ENCODE results near the gene LDLRAP1.

The LDLRAP1 gene

GRCh38 chr1:25564777-25565574 lies 21.6 kb downstream of the LDLRAP1 start:
- ChIA-PET POLR2A (no interaction called here), CTCF (interaction anchor here (0.8 to 1.4 kb wide), 2 partner anchors 8 to 12 kb away, joined by 3 to 4 read pairs; no protein-coding TSS in a partner anchor)
- TF ChIP-seq CTCF (IDR thresholded peaks at IDR 0.05; ENCODE audit: control extremely low read depth, extremely low read depth, low read depth, missing control alignments), result no peak
- DNase-seq (ENCODE audit: extremely low spot score), result no peak

GRCh38 chr1:25565626-25566025 lies 22.2 kb downstream of the LDLRAP1 start:
- TF ChIP-seq CTCF (IDR thresholded peaks at IDR 0.05; ENCODE audit: control extremely low read depth, extremely low read depth, low read depth, missing control alignments), result no peak
- ChIA-PET CTCF (interaction anchor here (0.5 to 1.4 kb wide), 2 partner anchors 8 to 46 kb away, joined by 3 to 4 read pairs; no protein-coding TSS in a partner anchor), POLR2A (no interaction called here)
- no peak for DNase-seq (ENCODE audit: extremely low spot score)

- TF ChIP-seq CTCF (IDR thresholded peaks at IDR 0.05; ENCODE audit: control extremely low read depth, extremely low read depth, low read depth, missing control alignments), result no peak
- CTCF ChIA-PET, result no interaction called here
- POLR2A ChIA-PET, result no interaction called here
- DNase-seq (ENCODE audit: extremely low spot score), result no peak
These were observed 22.8 kb downstream of the LDLRAP1 start for GRCh38 chr1:25566176-25566729.

- ChIA-PET POLR2A (no interaction called here), CTCF (interaction anchor here (1.5 kb wide), 1 partner anchor 44 kb away, joined by 4 read pairs; no protein-coding TSS in a partner anchor)
- DNase-seq (ENCODE audit: extremely low spot score), result no peak
- TF ChIP-seq CTCF (IDR thresholded peaks at IDR 0.05; ENCODE audit: control extremely low read depth, extremely low read depth, low read depth, missing control alignments), result no peak
These were observed 23.4 kb downstream of the LDLRAP1 start for GRCh38 chr1:25566730-25567341.

GRCh38 chr1:25567710-25568089 lies 24.3 kb downstream of the LDLRAP1 start:
- no peak for DNase-seq (ENCODE audit: extremely low spot score)
- no peak for TF ChIP-seq CTCF (IDR thresholded peaks at IDR 0.05; ENCODE audit: control extremely low read depth, extremely low read depth, low read depth, missing control alignments)
- ChIA-PET CTCF (interaction anchor here (1.5 kb wide), 1 partner anchor 45 kb away, joined by 4 read pairs; no protein-coding TSS in a partner anchor), POLR2A (no interaction called here)

GRCh38 chr1:25568090-25568833 lies 24.9 kb downstream of the LDLRAP1 start:
- no peak for DNase-seq (ENCODE audit: extremely low spot score)
- no peak for TF ChIP-seq CTCF (IDR thresholded peaks at IDR 0.05; ENCODE audit: control extremely low read depth, extremely low read depth, low read depth, missing control alignments)
- CTCF ChIA-PET, result interaction anchor here (1.5 kb wide), 1 partner anchor 46 kb away, joined by 4 read pairs; no protein-coding TSS in a partner anchor
- POLR2A ChIA-PET, result no interaction called here
